Upper lobe of right lung (tissue), 1 donor: ENCODE data around the gene GNAT3. TPM values are rescaled to one million over a fixed set of nuclear protein-coding genes. Genes with fewer than 3 reads are reported as not detected.

ENCODE experiments used
- ATAC-seq: fragments of 200-7000 bp; cut with Tn5 transposase; one replicate; pipeline ENCODE4 v1.9.1; 2020; ENCODE audit warnings: mild to moderate bottlenecking, moderate library complexity
- DNase-seq: peaks from one replicate; pipeline ENCODE4 v3.0.0-alpha.2; 2020
- H3K27ac ChIP-seq: fragments of 200-600 bp; one replicate; pipeline ENCODE4 v1.8.0; 2022
- H3K27me3 ChIP-seq: fragments of 200-600 bp; one replicate; pipeline ENCODE4 v1.8.0; 2022; ENCODE audit warnings: mild to moderate bottlenecking
- H3K36me3 ChIP-seq: fragments of 200-600 bp; one replicate; pipeline ENCODE4 v1.8.0; 2022
- H3K4me1 ChIP-seq: fragments of 200-600 bp; one replicate; pipeline ENCODE4 v1.8.0; 2022
- H3K4me3 ChIP-seq: fragments of 200-600 bp; one replicate; pipeline ENCODE4 v1.8.0; 2022; ENCODE audit warnings: mild to moderate bottlenecking
- H3K9me3 ChIP-seq: fragments of 200-600 bp; one replicate; pipeline ENCODE4 v1.8.0; 2022
- CTCF ChIP-seq: fragments of 200-600 bp; IDR thresholded peaks from one replicate; pipeline ENCODE4 v1.8.0; 2022; ENCODE audit warnings: antibody characterized with exemption
- intact Hi-C: fragments of 100-400 bp; cut with DNase I; formaldehyde crosslinking; loops from one replicate; pipeline ENCODE4 v1.11.0; 2022
- total RNA-seq: library from RNA; stranded (reverse); fragmentation: NEBNext Ultra II Directional; extraction: Animal tissue kit (Norgen Biotek cat#: 25700); gene quantifications from one replicate; pipeline ENCODE4 v1.2.1, GENCODE V29; 2021
- donor health status: DM: no; HTN: yes; CAD: no; lungs with severe emphysema.

The GNAT3 gene
- total RNA-seq, 1 donor from 2014 or later: not detected

DNA sequence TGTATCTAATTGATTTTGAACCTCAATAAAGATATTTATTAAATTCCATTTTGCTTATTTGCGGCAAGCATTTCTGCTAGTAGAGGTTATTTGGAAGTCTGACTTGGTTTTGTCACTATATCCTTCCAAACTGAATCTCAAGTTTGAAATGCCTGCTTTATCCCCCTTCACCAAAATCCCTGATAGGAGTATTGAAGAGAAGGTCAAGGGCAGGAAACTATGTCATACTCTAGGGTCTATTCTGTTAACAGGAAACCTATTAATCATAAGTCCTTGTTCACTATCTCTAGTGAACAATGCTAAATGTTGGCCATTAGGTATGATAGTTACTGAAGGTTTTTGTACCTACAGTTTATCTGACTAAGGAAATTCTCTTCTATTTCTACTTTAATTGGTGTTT is 11.5 kb downstream of the GNAT3 start:
- intact Hi-C loops: no loop called here
- Histone ChIP-seq H3K27ac (no peak overlapping the region), H3K36me3 (no peaks in the 10 kb centered on the region), H3K4me3 (no peak overlapping the region), H3K9me3 (no peaks in the 10 kb centered on the region), H3K4me1 (peaks cover 8% of the 10 kb centered on the region), H3K27me3 (no peaks in the 10 kb centered on the region)
- DNase-seq: no peak
- ATAC-seq: no peak
- no peak for TF ChIP-seq CTCF

- Histone ChIP-seq H3K27ac (peak overlapping the region; percentile 61), H3K4me1 (peaks cover 8% of the 10 kb centered on the region), H3K27me3 (no peaks in the 10 kb centered on the region), H3K36me3 (no peaks in the 10 kb centered on the region), H3K4me3 (no peak overlapping the region), H3K9me3 (no peaks in the 10 kb centered on the region)
- DNase-seq (no peak), ATAC-seq (peak; percentile 91)
- no peak for TF ChIP-seq CTCF
- intact Hi-C loops: no loop called here
Observed at GRCh38 chr7:80499350-80499953, 12.4 kb downstream of the GNAT3 start.

- Histone ChIP-seq H3K27ac (peak overlapping the region; percentile 61), H3K27me3 (no peaks in the 10 kb centered on the region), H3K4me3 (no peak overlapping the region), H3K36me3 (no peaks in the 10 kb centered on the region), H3K9me3 (no peaks in the 10 kb centered on the region), H3K4me1 (peaks cover 8% of the 10 kb centered on the region)
- ATAC-seq (no peak), DNase-seq (no peak)
- intact Hi-C loops: no loop called here
- TF ChIP-seq CTCF: no peak
Observed at GRCh38 chr7:80498481-80499349, 13.1 kb downstream of the GNAT3 start.

GRCh38 chr7:80496586-80496985 is 15.3 kb downstream of the GNAT3 start:
- intact Hi-C loops: no loop called here
- H3K27me3 ChIP-seq: no peaks in the 10 kb centered on the region
- no peak overlapping the region for H3K4me3 ChIP-seq
- no peaks in the 10 kb centered on the region for H3K9me3 ChIP-seq
- H3K36me3 ChIP-seq: no peaks in the 10 kb centered on the region
- H3K4me1 ChIP-seq: peaks cover 8% of the 10 kb centered on the region
- TF ChIP-seq CTCF: no peak
- DNase-seq (no peak), ATAC-seq (no peak)
- no peak overlapping the region for H3K27ac ChIP-seq

DNA sequence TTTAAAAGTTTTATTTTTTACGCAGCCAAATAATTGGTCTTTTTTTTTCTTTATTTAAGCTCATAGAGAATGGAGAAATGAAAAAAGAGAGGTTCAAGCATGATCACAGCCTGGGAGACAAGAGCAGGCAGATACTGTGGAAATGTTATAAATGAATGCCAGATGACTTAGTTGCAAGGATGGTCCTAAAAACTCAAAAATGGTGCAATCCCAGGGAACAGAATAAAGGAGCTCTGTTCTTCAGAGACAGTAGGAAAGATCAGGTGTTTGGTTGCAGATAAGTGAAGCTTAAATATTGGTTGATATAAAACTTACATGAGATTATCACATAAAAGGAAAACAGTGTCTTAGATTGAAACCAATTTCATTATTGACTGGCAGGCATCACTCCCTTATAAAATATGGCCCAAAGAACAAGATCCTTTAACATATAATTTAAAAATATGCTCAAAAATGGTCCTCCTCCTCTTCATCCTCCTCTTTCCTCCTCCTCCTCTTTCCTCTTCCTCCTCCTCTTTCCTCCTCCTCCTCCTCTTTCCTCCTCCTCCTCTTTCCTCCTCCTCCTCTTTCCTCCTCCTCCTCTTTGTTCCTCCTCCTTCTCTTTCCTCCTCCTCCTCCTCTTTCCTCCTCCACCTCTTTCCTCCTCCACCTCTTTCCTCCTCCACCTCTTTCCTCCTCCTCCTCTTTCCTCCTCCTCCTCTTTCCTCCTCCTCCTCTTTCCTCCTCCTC is 18.6 kb downstream of the GNAT3 start:
- DNase-seq: no peak
- no peak for ATAC-seq
- Histone ChIP-seq H3K9me3 (no peaks in the 10 kb centered on the region), H3K27ac (no peak overlapping the region), H3K4me1 (no peaks in the 10 kb centered on the region), H3K27me3 (no peaks in the 10 kb centered on the region), H3K4me3 (no peak overlapping the region), H3K36me3 (no peaks in the 10 kb centered on the region)
- intact Hi-C loops: no loop called here
- TF ChIP-seq CTCF: no peak
